Vagina (tissue), 2 donors: ENCODE results near the gene SNPH. TPM values are rescaled to one million over a fixed set of nuclear protein-coding genes. Genes with fewer than 3 reads are reported as not detected.

Source experiments
- DNase-seq, 2 donors: peaks; one replicate each; pipeline ENCODE4 v3.0.0-alpha.2; 2017; ENCODE audit errors: extremely low spot score in 2 of 2
- H3K27ac ChIP-seq: fragments of 200-600 bp; sonication (generic); one replicate; pipeline ENCODE4 v1.5.1; 2019
- H3K27me3 ChIP-seq: fragments of 200-600 bp; sonication (generic); one replicate; pipeline ENCODE4 v1.5.1; 2019
- H3K36me3 ChIP-seq, 2 donors: fragments of 200-600 bp; sonication (generic); one replicate each; pipeline ENCODE4 v1.5.1; 2017 to 2019
- H3K4me1 ChIP-seq: fragments of 200-600 bp; sonication (generic); one replicate; pipeline ENCODE4 v1.5.1; 2019
- H3K4me3 ChIP-seq, 2 donors: fragments of 200-600 bp; sonication (generic); 1 replicate in 1 of 2; 2 replicates in 1 of 2; pipeline ENCODE4 v1.5.1; 2016 to 2019
- H3K9me3 ChIP-seq: fragments of 200-600 bp; sonication (generic); one replicate; pipeline ENCODE4 v1.5.1; 2019
- CTCF ChIP-seq, 3 experiments: fragments of 450-650 bp in 2 of 3; fragments of 200-600 bp in 1 of 3; sonication (generic) in 1 of 3; IDR thresholded peaks; one replicate each; pipeline ENCODE4 v1.5.1; 2017 to 2019; ENCODE audit warnings: antibody characterized with exemption in 3 of 3, mild to moderate bottlenecking in 2 of 3, moderate library complexity in 2 of 3
- POLR2A ChIP-seq, 2 donors: fragments of 450-650 bp; IDR thresholded peaks; one replicate each; pipeline ENCODE4 v1.6.1; 2017; ENCODE audit warnings: antibody characterized with exemption in 2 of 2, mild to moderate bottlenecking in 2 of 2, moderate library complexity in 2 of 2
- POLR2AphosphoS5 ChIP-seq, 2 donors: sonication (generic); formaldehyde crosslinking; IDR thresholded peaks; one replicate each; pipeline ENCODE4 v1.9.0; 2017; ENCODE audit warnings: antibody characterized with exemption in 2 of 2, mild to moderate bottlenecking in 2 of 2, low read depth in 1 of 2; ENCODE audit not compliant: insufficient read depth in 1 of 2
- intact Hi-C: fragments of 100-400 bp; cut with DNase I; formaldehyde crosslinking; loops from one replicate; pipeline ENCODE4 v1.15.1; 2023
- total RNA-seq: library from RNA; depleted of rRNA; stranded (reverse); fragments of >200 nt; gene quantifications from one replicate; pipeline ENCODE4 v1.2.3, GENCODE V29; 2016

SNPH gene
- total RNA-seq, 1 donor from 2014 or later, result 6.4 TPM

GRCh38 chr20:1269850-1270249 lies 3.8 kb downstream of the SNPH start:
- peaks cover 19% of the 10 kb centered on the region for H3K4me1 ChIP-seq
- intact Hi-C loops, result no loop called here
- DNase-seq, result no peak
- H3K9me3 ChIP-seq, result no peaks in the 10 kb centered on the region
- TF ChIP-seq CTCF (IDR thresholded peaks at IDR 0.05) (no peak), POLR2A (IDR thresholded peaks at IDR 0.05) (no peak), POLR2AphosphoS5 (IDR thresholded peaks at IDR 0.05; ENCODE audit: insufficient read depth in 1 of 2, low read depth in 1 of 2) (no peak)
- no peaks in the 10 kb centered on the region for H3K27me3 ChIP-seq
- no peaks in the 10 kb centered on the region for H3K36me3 ChIP-seq
- H3K4me3 ChIP-seq, result no peak overlapping the region
- H3K27ac ChIP-seq, result no peak overlapping the region

- Histone ChIP-seq H3K9me3 (no peaks in the 10 kb centered on the region), H3K27me3 (no peaks in the 10 kb centered on the region), H3K36me3 (no peaks in the 10 kb centered on the region), H3K4me3 (no peak overlapping the region), H3K27ac (no peak overlapping the region), H3K4me1 (no peaks in the 10 kb centered on the region)
- DNase-seq, result peak in 1 of 2 donors; percentile 64
- intact Hi-C loops, result no loop called here
- TF ChIP-seq POLR2A (IDR thresholded peaks at IDR 0.05) (no peak), CTCF (IDR thresholded peaks at IDR 0.05) (no peak), POLR2AphosphoS5 (IDR thresholded peaks at IDR 0.05; ENCODE audit: insufficient read depth in 1 of 2, low read depth in 1 of 2) (no peak)
Observed at GRCh38 chr20:1272368-1273100, 6.4 kb downstream of the SNPH start.

GRCh38 chr20:1273366-1273765 lies 7.3 kb downstream of the SNPH start:
- H3K4me3 ChIP-seq, result no peak overlapping the region
- H3K4me1 ChIP-seq, result no peaks in the 10 kb centered on the region
- no peaks in the 10 kb centered on the region for H3K36me3 ChIP-seq
- TF ChIP-seq POLR2AphosphoS5 (IDR thresholded peaks at IDR 0.05; ENCODE audit: insufficient read depth in 1 of 2, low read depth in 1 of 2), result no peak
- no peak for TF ChIP-seq CTCF (IDR thresholded peaks at IDR 0.05)
- no peak for TF ChIP-seq POLR2A (IDR thresholded peaks at IDR 0.05)
- H3K27me3 ChIP-seq, result no peaks in the 10 kb centered on the region
- no peak for DNase-seq
- intact Hi-C loops, result no loop called here
- no peaks in the 10 kb centered on the region for H3K9me3 ChIP-seq
- H3K27ac ChIP-seq, result no peak overlapping the region

GRCh38 chr20:1274485-1275311 lies 8.6 kb downstream of the SNPH start:
- H3K27ac ChIP-seq, result no peak overlapping the region
- peak in 1 of 2 donors; percentile 74 for DNase-seq
- H3K36me3 ChIP-seq, result no peaks in the 10 kb centered on the region
- H3K27me3 ChIP-seq, result no peaks in the 10 kb centered on the region
- no peaks in the 10 kb centered on the region for H3K9me3 ChIP-seq
- no peaks in the 10 kb centered on the region for H3K4me1 ChIP-seq
- H3K4me3 ChIP-seq, result no peak overlapping the region
- TF ChIP-seq POLR2A (IDR thresholded peaks at IDR 0.05) (no peak), POLR2AphosphoS5 (IDR thresholded peaks at IDR 0.05; ENCODE audit: insufficient read depth in 1 of 2, low read depth in 1 of 2) (no peak), CTCF (IDR thresholded peaks at IDR 0.05) (no peak)
- intact Hi-C loops, result no loop called here

GRCh38 chr20:1275919-1276318 lies 9.8 kb downstream of the SNPH start:
- Histone ChIP-seq H3K4me3 (no peak overlapping the region), H3K4me1 (no peaks in the 10 kb centered on the region), H3K27ac (no peak overlapping the region), H3K9me3 (no peaks in the 10 kb centered on the region), H3K36me3 (no peaks in the 10 kb centered on the region), H3K27me3 (no peaks in the 10 kb centered on the region)
- intact Hi-C loops, result no loop called here
- peak in 1 of 2 donors; percentile 72 for DNase-seq
- TF ChIP-seq POLR2AphosphoS5 (IDR thresholded peaks at IDR 0.05; ENCODE audit: insufficient read depth in 1 of 2, low read depth in 1 of 2) (no peak), POLR2A (IDR thresholded peaks at IDR 0.05) (no peak), CTCF (IDR thresholded peaks at IDR 0.05) (no peak)
